GM19467 (cell line): ENCODE measurements around the gene PCDHGB3.
"Not testable (repeated sequence)": the region's sequence is repeated elsewhere in the genome, so short reads cannot be mapped to it uniquely, and the experiment has no call there.

ENCODE experiments used
- ATAC-seq: cut with Tn5 transposase; IDR thresholded peaks from one replicate; pipeline ENCODE4 v1.9.1; 2021; ENCODE audit warnings: mild to moderate bottlenecking, moderate library complexity; ENCODE audit not compliant: unreplicated experiment

PCDHGB3 gene

DNA sequence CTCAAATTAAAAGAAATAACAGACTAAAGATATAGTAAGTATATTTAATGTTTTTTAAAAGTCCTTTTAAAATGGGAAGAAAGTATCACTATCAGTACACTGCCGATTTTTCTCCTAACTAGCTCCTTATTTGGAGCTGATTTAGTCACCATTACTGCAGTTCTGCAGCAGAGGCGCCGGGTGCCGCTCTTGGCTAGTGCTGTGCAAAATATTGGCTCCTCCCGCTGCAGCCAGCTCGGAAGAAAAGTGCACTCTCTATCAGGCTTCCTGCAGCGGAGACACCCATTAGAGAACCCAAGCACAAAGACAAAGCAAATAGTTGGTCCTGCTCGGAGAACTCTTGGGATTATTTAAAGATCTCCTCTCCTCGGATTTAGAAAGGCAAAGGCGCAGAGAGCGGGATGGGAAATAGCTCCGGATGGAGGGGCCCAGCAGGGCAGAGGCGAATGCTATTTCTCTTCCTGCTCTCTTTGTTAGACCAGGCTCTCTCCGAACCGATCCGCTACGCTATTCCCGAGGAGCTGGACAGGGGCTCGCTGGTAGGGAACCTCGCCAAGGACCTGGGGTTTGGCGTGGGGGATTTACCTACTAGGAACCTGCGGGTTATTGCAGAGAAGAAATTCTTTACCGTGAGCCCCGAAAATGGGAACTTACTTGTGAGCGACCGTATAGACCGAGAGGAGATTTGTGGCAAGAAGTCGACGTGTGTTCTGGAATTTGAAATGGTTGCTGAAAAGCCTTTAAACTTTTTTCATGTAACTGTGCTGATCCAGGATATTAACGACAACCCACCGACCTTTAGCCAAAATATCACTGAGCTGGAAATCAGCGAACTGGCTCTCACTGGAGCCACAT is at the start of gene PCDHGB3:
Gene PCDHGB3, plus strand, starts transcription at position 249 of the 855 bp plus-strand sequence. Its CDS starts 153 bp downstream, at position 402.
- peak; percentile 58 for ATAC-seq

DNA sequence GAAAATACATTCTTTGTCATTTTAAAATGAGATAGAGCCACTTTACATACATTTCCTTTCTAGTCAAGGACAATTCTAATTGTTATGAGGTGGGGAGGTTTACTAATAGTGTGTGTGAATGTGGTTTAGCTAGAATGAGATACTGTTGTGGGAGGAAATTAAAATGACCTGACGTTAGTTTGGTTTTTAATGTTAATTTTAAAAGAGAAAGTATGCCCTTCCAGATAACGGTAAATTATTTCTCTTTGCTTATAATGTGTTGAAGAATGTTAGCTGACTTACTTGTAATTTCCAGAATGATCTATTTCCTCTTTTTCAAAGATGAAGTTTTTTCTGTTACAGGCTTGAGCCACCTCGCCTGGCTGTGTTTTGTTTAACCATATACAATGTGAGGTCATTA is 47.8 kb upstream of the PCDHGB3 start:
- ATAC-seq: no peak

DNA sequence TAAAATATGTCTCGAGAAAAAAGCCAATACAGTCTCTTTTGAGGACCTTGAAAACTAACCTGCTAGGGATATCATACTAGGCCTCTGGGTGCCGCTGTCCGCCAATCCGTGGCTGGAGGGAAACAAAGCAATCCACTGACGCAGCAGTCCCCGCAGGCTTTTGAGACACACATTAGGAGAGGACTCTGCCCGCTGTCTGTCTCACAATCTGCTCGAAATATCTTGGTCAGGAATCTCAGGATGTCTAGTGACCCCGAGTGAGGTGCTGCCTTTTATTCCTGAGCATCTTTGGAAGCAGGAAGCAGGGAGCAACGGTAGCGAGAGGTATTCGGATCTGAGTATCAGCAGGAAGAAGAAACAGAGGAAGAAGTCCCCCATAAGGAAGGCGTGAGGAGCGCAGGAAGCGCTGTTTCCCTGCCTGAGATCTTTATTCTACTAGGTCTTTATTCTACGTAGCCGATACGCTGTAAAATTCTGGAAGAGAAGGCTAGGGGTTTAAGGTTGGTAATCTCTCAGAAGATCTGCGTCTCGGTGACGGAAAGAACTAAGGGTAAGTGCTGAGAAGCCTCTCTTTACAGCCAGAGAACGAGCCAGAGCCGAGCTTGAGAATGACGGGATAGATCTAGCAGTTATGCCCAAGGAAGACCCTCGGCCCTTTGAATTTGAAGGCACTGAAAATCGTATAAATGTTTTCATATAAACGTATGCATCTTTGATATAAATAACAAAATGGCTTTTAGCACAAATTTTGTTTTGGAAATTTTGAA is 43.8 kb upstream of the PCDHGB3 start:
- ATAC-seq: peak; percentile 52

DNA sequence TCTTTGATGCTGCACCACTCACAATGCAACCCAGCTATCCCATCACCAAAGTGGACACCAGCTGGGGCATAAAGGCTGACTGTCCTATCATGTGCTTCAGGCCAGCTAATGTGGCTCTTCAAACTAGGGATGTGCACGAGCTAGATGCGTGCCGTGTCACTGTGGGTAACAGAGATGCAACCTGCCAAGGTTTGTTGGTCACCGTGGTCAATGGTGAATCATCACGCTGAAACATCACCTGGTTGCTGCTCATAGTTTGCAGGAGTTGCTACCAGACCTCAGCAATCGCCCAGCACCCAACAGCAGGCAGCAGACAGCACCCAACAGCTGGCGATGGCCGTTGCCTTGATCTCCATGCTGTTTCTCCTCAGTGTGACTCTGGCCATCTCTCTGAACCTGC is 41.8 kb upstream of the PCDHGB3 start:
- no peak for ATAC-seq

DNA sequence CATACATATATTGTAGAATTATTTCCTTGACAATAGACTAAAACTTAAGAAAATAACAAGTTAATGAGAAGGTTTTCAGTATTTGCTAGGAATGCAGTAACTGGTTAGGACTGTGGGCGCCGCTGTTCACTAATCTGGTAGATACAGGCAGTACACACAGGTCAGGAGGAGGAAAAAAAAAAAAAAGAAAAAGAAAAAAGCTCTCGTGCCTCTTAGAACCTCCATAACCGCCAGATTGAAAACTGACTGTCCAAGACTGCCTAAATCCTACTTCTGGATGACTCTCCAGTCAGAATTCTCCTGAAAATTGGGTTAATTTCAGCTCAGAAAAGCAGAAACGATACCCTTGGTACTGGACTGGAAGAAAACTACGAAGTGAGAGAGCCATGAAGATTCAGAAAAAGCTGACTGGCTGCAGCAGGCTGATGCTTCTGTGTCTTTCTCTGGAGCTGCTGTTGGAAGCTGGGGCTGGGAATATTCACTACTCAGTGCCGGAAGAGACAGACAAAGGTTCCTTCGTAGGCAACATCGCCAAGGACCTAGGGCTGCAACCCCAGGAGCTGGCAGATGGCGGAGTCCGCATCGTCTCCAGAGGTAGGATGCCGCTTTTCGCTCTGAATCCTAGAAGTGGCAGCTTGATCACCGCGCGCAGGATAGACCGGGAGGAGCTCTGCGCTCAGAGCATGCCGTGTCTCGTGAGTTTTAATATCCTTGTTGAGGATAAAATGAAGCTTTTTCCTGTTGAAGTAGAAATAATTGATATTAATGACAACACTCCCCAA is 39.6 kb upstream of the PCDHGB3 start, which contains the start of gene PCDHGA1:
Gene PCDHGA1, plus strand, starts transcription at position 216 of the 782 bp plus-strand sequence.
- ATAC-seq: no peak

DNA sequence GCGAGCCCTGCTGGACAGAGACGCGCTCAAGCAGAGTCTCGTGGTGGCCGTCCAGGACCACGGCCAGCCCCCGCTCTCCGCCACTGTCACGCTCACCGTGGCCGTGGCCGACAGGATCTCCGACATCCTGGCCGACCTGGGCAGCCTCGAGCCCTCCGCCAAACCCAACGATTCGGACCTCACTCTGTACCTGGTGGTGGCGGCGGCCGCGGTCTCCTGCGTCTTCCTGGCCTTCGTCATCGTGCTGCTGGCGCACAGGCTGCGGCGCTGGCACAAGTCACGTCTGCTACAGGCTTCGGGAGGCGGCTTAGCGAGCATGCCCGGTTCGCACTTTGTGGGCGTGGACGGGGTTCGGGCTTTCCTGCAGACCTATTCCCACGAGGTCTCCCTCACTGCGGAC is 37.5 kb upstream of the PCDHGB3 start:
- not testable (repeated sequence) for ATAC-seq

DNA sequence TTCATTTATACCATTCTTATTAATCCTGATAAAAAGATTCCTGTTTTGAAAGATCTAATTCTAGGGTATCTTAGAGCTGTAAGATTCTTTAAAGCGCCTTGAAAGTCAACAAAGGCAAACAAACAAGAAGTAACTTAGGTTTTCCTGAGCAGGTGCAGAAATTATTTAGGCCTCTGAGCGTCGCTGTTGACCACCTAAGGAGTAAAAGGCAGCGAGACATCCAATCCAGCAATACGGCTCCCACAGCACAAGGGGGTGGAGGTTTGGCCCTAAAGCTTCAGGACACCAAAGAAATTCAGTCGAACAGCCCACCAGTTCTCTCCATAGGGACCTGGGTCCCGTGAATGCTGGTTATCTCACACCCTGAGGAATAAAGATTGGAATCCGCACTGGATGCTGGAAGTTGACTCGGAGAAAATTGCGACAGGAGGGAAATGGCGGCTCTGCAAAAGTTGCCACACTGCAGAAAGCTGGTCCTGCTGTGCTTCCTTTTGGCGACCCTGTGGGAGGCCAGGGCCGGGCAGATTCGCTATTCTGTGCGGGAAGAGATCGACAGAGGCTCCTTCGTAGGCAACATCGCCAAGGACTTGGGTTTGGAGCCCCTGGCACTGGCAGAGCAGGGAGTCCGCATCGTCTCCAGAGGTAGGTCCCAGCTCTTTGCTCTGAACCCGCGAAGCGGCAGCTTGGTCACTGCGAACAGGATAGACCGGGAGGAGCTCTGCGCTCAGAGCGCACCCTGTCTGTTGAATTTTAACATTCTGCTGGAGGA is 31.3 kb upstream of the PCDHGB3 start, which contains the start of gene PCDHGA2:
Gene PCDHGA2, plus strand, starts transcription at position 223 of the 769 bp plus-strand sequence.
- no peak for ATAC-seq

DNA sequence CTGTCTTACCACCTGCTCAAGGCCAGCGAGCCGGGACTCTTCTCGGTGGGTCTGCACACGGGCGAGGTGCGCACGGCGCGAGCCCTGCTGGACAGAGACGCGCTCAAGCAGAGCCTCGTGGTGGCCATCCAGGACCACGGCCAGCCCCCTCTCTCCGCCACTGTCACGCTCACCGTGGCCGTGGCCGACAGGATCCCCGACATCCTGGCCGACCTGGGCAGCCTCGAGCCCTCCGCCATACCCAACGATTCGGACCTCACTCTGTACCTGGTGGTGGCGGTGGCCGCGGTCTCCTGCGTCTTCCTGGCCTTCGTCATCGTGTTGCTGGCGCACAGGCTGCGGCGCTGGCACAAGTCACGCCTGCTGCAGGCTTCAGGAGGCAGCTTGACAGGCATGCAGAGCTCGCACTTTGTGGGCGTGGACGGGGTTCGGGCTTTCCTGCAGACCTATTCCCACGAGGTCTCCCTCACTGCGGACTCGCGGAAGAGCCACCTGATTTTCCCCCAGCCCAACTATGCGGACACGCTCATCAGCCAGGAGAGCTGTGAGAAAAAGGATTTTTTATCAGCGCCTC is 29.2 kb upstream of the PCDHGB3 start:
- not testable (repeated sequence) for ATAC-seq

DNA sequence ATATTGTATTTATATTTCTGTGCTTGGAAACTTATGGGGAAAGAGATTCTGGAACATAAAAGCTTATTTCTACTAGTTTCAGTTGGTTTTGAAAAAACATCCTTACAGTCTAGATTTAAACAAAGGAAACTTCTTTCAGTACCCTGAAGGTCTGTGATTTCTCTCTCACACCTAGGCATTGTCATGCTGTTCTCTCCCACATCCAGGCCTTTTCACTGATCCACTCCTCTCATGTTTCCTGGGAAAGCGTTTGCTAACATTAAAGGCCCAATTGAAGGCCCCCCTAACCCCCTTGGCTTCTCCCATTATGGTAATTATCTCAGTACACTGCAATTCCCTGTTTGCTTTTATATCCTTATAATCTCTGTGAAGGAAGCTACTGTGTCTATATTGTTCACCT is 27.3 kb upstream of the PCDHGB3 start:
- no peak for ATAC-seq

DNA sequence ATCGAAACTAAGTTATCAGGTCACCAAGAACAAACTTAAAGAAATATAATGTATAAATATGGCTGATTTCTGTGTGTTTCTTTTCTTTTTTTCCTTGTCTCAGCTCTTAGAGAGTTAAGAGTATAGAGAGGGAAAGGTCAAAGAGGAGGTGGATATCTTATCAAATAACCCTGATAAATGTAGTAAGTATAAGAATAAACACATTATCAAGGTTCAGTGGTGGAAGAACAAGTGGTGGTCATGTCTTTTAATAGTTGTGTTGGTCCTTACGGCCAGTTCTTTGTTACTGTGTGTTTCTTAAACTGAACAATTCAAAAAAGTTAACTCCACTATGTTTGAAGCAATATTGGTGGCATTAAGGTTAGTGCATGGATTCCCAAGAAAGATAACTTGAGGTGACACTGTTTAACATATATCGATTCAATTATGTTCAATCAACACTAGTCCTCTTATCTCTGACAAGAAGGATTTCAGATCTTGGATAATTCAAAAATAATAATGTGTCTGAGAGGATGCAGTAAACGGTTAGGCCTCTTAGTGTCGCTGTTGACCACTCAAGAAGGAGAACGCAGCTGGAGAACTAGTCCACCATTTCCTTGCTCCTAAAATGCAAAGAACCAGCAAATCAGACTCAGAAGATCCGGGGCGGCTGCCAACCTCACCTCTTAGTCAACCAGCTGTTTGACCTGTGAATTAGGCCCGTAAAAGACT is 26.6 kb upstream of the PCDHGB3 start, which contains the start of gene PCDHGA3:
Gene PCDHGA3, plus strand, starts transcription at position 588 of the 711 bp plus-strand sequence. CDS start 205 bp downstream, outside the sequence.
- no peak for ATAC-seq

DNA sequence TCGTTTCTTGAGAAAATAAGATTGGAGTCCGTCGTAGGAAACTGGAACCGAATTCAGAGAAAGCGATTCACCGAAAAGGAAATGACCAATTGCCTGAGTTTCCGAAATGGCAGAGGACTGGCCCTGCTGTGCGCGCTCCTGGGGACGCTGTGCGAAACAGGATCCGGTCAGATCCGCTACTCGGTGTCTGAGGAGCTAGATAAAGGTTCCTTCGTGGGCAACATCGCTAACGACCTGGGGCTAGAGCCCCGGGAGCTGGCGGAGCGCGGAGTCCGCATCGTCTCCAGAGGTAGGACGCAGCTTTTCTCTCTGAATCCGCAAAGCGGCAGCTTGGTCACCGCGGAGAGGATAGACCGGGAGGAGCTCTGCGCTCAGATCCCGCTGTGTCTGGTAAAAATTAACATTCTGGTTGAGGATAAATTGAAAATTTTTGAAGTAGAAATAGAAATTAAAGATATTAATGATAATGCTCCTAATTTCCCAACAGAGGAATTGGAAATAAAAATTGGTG is 26.0 kb upstream of the PCDHGB3 start:
- ATAC-seq: no peak

DNA sequence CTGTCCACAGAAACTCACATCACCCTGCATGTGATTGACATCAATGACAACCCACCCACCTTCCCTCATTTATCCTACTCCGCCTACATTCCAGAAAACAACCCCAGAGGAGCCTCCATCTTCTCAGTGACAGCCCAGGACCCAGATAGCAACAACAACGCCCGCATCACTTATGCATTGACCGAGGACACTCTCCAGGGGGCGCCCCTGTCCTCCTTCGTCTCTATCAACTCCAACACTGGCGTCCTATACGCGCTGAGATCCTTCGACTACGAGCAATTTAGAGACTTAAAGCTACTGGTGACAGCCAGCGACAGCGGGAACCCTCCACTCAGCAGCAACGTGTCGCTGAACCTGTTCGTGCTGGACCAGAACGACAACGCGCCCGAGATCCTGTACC is 24.7 kb upstream of the PCDHGB3 start:
- no peak for ATAC-seq

DNA sequence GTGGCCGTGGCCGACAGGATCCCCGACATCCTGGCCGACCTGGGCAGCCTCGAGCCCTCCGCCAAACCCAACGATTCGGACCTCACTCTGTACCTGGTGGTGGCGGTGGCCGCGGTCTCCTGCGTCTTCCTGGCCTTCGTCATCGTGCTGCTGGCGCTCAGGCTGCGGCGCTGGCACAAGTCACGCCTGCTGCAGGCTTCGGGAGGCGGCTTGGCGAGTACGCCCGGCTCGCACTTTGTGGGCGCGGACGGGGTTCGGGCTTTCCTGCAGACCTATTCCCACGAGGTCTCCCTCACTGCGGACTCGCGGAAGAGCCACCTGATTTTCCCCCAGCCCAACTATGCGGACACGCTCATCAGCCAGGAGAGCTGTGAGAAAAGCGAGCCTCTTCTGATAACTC is 24.0 kb upstream of the PCDHGB3 start:
- ATAC-seq: not testable (repeated sequence)

DNA sequence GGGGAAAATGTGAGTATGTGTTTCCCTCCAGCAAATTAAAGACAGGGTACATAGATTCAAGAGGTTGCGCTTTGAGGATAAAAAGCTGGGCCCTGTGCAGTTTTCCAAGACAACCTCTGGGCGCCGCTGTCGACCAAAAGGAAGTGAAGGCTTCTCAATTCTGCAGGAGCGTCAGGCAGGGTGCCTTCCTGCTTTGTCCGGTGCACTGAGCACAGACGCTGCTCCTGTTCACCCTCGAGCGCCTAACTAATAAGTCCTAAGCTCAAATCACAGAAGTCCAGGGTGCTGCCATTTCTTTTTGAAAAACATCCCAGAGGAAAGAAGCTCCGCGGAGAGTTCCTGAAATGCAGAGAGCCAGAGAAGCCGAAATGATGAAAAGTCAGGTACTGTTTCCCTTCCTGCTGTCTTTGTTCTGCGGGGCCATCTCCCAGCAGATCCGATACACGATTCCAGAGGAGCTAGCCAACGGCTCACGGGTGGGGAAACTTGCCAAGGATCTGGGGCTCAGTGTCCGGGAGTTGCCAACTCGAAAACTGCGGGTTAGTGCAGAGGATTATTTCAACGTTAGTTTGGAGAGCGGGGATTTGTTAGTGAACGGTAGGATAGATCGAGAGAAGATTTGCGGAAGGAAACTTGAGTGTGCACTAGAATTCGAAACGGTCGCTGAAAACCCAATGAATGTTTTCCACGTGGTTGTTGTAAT is 20.0 kb upstream of the PCDHGB3 start, which contains the start of gene PCDHGB1:
Gene PCDHGB1, plus strand, starts transcription at position 183 of the 703 bp plus-strand sequence. Its CDS starts 162 bp downstream, at position 345.
- ATAC-seq: peak; percentile 61

DNA sequence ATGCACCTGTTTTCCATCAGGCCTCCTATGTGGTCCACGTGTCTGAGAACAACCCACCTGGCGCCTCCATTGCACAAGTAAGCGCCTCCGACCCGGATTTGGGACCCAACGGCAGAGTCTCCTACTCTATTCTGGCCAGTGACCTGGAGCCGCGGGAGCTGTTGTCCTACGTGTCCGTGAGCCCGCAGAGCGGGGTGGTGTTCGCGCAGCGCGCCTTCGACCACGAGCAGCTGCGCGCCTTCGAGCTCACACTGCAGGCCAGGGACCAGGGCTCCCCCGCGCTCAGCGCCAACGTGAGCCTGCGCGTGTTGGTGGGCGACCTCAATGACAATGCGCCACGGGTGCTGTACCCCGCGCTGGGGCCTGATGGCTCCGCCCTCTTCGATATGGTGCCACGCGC is 18.5 kb upstream of the PCDHGB3 start:
- ATAC-seq: no peak

DNA sequence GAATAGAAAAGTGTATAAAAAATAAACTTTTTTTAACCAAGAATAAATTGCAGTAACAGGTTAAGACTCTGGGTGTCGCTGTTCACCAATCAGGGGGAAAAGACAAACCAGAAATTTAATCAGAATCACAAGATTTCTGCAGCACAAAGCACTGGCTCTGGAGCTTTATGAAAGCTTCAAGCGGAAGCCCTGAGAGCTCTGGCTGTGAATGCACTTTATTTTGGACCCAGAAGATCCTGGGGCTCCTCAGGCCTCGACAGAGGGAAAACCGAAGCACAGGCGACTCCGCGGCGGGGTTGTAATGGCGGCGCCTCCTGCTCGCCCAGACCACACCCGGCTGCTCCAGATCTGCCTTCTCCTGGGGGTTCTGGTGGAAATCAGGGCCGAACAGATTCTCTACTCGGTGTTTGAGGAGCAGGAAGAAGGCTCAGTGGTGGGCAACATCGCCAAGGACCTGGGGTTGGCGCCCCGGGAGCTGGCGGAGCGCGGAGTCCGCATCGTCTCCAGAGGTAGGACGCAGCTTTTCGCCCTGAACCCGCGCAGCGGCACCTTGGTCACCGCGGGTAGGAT is 15.1 kb upstream of the PCDHGB3 start, which contains the start of gene PCDHGA4:
Gene PCDHGA4, plus strand, starts transcription at position 122 of the 570 bp plus-strand sequence. Its CDS starts 87 bp downstream, at position 209.
- no peak for ATAC-seq

DNA sequence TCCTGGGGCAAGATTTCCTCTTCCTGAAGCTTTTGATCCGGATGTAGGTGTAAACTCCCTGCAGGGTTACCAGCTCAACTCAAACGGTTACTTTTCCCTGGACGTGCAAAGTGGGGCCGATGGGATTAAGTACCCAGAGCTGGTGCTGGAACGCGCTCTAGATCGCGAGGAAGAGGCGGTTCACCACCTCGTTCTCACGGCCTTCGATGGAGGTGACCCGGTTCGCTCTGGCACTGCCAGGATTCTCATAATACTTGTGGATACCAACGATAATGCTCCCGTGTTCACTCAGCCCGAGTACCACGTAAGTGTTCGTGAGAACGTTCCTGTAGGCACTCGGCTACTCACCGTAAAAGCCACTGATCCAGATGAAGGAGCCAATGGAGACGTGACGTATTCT is 14.4 kb upstream of the PCDHGB3 start:
- ATAC-seq: no peak

DNA sequence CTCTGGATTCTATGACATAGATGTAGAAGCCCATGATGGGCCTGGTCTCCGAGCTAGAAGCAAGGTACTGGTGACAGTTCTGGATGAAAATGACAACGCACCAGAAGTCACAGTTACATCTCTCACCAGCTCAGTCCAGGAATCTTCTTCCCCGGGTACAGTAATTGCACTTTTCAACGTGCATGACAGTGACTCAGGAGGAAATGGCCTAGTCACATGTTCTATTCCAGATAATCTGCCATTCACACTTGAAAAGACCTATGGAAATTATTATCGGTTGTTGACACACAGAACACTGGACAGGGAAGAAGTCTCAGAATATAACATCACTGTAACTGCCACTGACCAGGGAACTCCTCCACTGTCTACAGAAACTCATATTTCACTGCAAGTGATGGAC is 13.9 kb upstream of the PCDHGB3 start:
- ATAC-seq: no peak
